Body of pancreas (tissue), 4 donors: ENCODE data around the gene TRAK1. TPM values are rescaled to one million over a fixed set of nuclear protein-coding genes. Genes with fewer than 3 reads are reported as not detected.
A peak's percentile ranks its signal among the peaks of the same experiment; 100 is the strongest.

Experiments used
- ATAC-seq: fragments of 150-250 bp; one replicate; pipeline ENCODE4 v1.9.1; 2016
- DNase-seq, 4 donors: peaks; one replicate each; pipeline ENCODE4 v3.0.0-alpha.2; 2019
- H3K27ac ChIP-seq, 4 donors: fragments of 200-600 bp; sonication (generic); 1 replicate in 3 of 4; 2 replicates in 1 of 4; pipeline versions ENCODE4 v1.5.1 to v1.6.1; 2016 to 2019; ENCODE audit warnings: mild to moderate bottlenecking in 1 of 4, mixed read lengths in 1 of 4, moderate library complexity in 1 of 4
- H3K27me3 ChIP-seq, 2 donors: fragments of 200-600 bp; sonication (generic); one replicate each; pipeline ENCODE4 v1.6.0; 2016; ENCODE audit warnings: mild to moderate bottlenecking in 1 of 2
- H3K36me3 ChIP-seq, 2 donors: fragments of 200-600 bp; sonication (generic); replicated peaks in 1 of 2; 2 replicates each; pipeline ENCODE4 v1.5.1; 2016; ENCODE audit warnings: low read depth in 2 of 2; ENCODE audit not compliant: insufficient read depth in 1 of 2
- H3K4me1 ChIP-seq: fragments of 200-600 bp; sonication (generic); one replicate; pipeline ENCODE4 v1.6.0; 2016
- H3K4me3 ChIP-seq, 2 donors: fragments of 200-600 bp; sonication (generic); 1 replicate in 1 of 2; 2 replicates in 1 of 2; pipeline ENCODE4 v1.5.1; 2016 to 2019
- H3K9me3 ChIP-seq, 3 donors: fragments of 200-600 bp; sonication (generic); 1 replicate in 2 of 3; 2 replicates in 1 of 3; pipeline ENCODE4 v1.5.1; 2016
- POLR2A ChIP-seq, 3 donors: fragments of 450-650 bp; IDR thresholded peaks; one replicate each; pipeline ENCODE4 v1.6.1; 2016; ENCODE audit warnings: antibody characterized with exemption in 3 of 3, mild to moderate bottlenecking in 2 of 3
- WGBS, 2 donors: methylation state at CpG; one replicate each; pipeline ENCODE4 v1.1.5; 2017; 5-methylcytosine and 5-hydroxymethylcytosine counted together
- intact Hi-C: fragments of 100-400 bp; cut with DNase I; formaldehyde crosslinking; loops from one replicate; pipeline ENCODE4 v1.15.1; 2023
- total RNA-seq, 2 donors: library from RNA; depleted of rRNA; stranded (reverse); fragments of >200 nt; gene quantifications; one replicate each; pipeline ENCODE4 v1.1.0, GENCODE V29; 2016
- TF ChIP-seq, protein P1 (sequence below), 7 experiments: fragments of 450-650 bp in 4 of 7; fragments of 200-600 bp in 3 of 7; sonication (generic) in 3 of 7; IDR thresholded peaks; one replicate each; pipeline ENCODE4 v1.5.1; 2016 to 2019; ENCODE audit warnings: antibody characterized with exemption in 7 of 7

The TRAK1 gene
- total RNA-seq, 2 donors from 2014 or later = 17.1 to 24.1 TPM

DNA sequence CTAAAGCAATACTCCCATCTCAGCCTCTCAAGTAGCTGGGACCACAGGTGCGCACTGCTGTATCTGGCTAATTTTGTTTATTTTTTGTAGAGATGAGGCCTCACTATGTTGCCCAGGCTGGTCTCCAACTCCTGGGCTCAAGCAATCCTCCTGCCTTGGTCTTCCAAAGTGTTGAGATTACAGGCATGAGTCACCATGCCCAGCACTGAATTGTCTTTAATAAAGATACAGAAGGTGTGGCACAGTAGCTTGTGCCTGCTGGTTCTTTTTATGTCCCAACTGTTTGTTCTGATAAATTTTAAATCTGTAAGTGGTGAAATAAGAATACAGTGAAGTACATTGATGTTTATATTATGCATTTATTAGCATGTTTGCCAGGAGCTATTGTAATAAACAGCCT is 20.6 kb upstream of the TRAK1 start:
- TF ChIP-seq, protein P1, sequence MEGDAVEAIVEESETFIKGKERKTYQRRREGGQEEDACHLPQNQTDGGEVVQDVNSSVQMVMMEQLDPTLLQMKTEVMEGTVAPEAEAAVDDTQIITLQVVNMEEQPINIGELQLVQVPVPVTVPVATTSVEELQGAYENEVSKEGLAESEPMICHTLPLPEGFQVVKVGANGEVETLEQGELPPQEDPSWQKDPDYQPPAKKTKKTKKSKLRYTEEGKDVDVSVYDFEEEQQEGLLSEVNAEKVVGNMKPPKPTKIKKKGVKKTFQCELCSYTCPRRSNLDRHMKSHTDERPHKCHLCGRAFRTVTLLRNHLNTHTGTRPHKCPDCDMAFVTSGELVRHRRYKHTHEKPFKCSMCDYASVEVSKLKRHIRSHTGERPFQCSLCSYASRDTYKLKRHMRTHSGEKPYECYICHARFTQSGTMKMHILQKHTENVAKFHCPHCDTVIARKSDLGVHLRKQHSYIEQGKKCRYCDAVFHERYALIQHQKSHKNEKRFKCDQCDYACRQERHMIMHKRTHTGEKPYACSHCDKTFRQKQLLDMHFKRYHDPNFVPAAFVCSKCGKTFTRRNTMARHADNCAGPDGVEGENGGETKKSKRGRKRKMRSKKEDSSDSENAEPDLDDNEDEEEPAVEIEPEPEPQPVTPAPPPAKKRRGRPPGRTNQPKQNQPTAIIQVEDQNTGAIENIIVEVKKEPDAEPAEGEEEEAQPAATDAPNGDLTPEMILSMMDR (IDR thresholded peaks at IDR 0.05) = no peak
- TF ChIP-seq POLR2A (IDR thresholded peaks at IDR 0.05) = no peak
- 75 to 100% methylated on average over 1 of the region's 1 CpG for WGBS, 2 donors
- Histone ChIP-seq H3K4me1 (peaks cover 41% of the 10 kb centered on the region), H3K27me3 (no peaks in the 10 kb centered on the region), H3K9me3 (no peaks in the 10 kb centered on the region), H3K4me3 (no peak overlapping the region), H3K36me3 (no peaks in the 10 kb centered on the region), H3K27ac (peak overlapping the region in 3 of 4 donors; percentile 51 to 80 (median 74))
- ATAC-seq (no peak), DNase-seq (no peak)
- intact Hi-C loops = no loop called here

DNA sequence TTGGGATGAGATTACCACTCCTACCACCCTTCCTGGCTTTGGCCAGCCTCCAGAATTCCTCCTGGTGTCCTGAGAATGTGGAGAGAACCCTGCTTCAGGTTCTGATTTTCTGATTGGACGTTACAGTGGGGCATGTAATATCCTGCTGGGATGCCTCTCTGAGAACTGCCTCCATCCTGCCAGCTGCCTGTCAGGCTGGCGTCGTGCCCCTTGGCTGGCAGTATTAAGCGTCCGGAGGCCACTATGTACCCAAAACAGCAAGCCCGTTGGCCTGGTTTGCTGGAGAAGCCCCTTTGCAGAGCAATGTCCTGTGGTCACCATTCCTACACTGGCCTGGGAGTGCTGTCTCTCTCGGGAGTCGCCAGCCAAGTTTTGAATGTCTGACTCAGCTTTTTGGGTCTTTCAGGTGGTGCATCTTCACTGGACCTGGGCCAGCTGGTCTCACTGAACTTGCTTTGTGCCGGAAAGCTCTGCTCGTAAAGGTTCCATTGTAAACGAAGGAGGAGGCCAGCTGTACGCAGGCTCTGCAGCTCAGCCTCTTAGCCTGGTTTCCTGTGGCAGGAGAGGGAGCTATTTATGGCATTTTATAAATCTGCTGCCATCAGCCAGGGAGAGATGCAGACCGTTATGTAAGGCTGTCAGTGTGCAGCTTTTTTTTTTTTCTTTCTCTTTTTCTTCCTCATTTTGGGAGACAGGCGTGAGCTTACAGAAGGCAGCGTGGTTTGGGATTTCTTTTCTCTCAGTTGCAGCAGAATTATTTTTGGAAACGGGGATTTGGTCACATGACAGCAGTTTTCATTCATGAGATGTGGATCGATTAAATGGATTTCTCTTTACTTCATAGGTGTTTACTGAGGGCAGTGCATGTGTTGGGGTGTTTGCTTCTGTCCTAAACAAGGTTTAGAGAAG is 19.0 kb upstream of the TRAK1 start:
- Histone ChIP-seq H3K9me3 (no peaks in the 10 kb centered on the region), H3K36me3 (no peaks in the 10 kb centered on the region), H3K4me1 (peaks cover 31% of the 10 kb centered on the region), H3K27ac (peak overlapping the region; percentile 28 to 80 (median 62)), H3K4me3 (no peak overlapping the region), H3K27me3 (no peaks in the 10 kb centered on the region)
- TF ChIP-seq POLR2A (IDR thresholded peaks at IDR 0.05) = no peak
- TF ChIP-seq, protein P1 (IDR thresholded peaks at IDR 0.05) = no peak
- ATAC-seq (peak; percentile 73), DNase-seq (peak; percentile 68 to 86 (median 78))
- 9 to 20% methylated on average over 10 to 17 of the region's 17 CpGs for WGBS, 2 donors
- intact Hi-C loops = no loop called here

DNA sequence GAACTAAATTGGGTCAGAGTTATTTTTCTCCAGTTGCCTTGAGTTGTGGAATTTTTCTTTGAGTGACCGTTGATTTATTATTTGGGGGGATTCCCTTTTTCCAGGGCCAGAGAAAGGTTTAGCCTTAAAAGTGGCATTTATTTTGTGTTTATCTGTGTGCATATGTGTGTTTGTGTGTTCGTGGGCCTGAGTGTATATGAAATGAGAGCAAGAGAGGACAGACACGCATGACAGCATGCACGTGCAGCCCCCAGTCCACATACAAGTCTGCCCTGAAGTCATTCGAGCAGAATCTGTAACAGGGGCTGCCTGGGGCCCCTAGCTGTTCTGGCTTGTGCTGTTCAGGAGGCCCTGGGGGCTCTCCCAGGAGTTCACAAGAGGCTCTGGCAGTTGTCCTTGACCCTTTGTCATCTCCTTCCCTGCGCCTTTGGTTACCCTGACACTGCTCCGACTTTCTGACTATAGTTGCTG is 18.3 kb upstream of the TRAK1 start:
- 59 to 63% methylated on average over 7 of the region's 7 CpGs for WGBS, 2 donors

DNA sequence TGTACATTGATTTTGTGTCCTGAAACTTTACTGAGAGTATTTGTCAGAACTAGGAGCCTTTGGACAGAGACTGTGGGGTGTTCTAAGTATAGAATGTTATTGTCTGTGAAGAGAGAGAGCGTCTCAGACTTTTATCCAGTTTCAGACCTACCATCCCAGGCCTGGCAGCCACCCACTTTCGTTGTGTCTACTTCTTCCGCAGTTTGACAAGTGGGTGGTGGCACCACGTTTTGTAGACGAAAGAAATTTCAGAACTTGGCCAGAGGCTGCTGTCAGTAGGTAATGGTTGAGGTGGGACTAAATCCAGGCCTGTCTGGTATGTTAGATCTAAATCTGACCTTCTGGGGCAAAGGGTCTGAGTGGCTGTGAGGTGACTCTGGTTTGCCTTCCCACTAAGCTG is 13.4 kb upstream of the TRAK1 start:
- Histone ChIP-seq H3K27me3 (no peaks in the 10 kb centered on the region), H3K4me3 (no peak overlapping the region), H3K36me3 (no peaks in the 10 kb centered on the region), H3K9me3 (no peaks in the 10 kb centered on the region), H3K4me1 (peaks cover 22% of the 10 kb centered on the region), H3K27ac (no peak overlapping the region)
- intact Hi-C loops = no loop called here
- ATAC-seq = no peak
- WGBS, 2 donors = 91 to 95% methylated on average over 5 of the region's 5 CpGs
- DNase-seq = peak in 1 of 4 donors; percentile 3
- TF ChIP-seq, protein P1 (IDR thresholded peaks at IDR 0.05) = no peak
- TF ChIP-seq POLR2A (IDR thresholded peaks at IDR 0.05) = no peak

More for the DNA sequence above, 18.3 kb upstream of the TRAK1 start:
- intact Hi-C loops = no loop called here
- TF ChIP-seq, protein P1 (IDR thresholded peaks at IDR 0.05) = no peak
- TF ChIP-seq POLR2A (IDR thresholded peaks at IDR 0.05) = no peak
- no peaks in the 10 kb centered on the region for H3K9me3 ChIP-seq
- H3K27me3 ChIP-seq = no peaks in the 10 kb centered on the region
- H3K4me1 ChIP-seq = peaks cover 31% of the 10 kb centered on the region
- H3K36me3 ChIP-seq = no peaks in the 10 kb centered on the region
- H3K27ac ChIP-seq = peak overlapping the region in 2 of 4 donors; percentile 74 to 80
- DNase-seq = no peak
- no peak for ATAC-seq
- H3K4me3 ChIP-seq = no peak overlapping the region
